GM11168 (cell line): Measurements from ENCODE around the gene MRTFB.

Experiments used
- in situ Hi-C: fragments of 300-500 bp; cut with MboI; formaldehyde crosslinking; loops from one replicate; pipeline ENCODE4 v1.12.0; 2022; ENCODE audit warnings: low sequenced_read_pairs; ENCODE audit not compliant: unreplicated experiment

The MRTFB gene

DNA sequence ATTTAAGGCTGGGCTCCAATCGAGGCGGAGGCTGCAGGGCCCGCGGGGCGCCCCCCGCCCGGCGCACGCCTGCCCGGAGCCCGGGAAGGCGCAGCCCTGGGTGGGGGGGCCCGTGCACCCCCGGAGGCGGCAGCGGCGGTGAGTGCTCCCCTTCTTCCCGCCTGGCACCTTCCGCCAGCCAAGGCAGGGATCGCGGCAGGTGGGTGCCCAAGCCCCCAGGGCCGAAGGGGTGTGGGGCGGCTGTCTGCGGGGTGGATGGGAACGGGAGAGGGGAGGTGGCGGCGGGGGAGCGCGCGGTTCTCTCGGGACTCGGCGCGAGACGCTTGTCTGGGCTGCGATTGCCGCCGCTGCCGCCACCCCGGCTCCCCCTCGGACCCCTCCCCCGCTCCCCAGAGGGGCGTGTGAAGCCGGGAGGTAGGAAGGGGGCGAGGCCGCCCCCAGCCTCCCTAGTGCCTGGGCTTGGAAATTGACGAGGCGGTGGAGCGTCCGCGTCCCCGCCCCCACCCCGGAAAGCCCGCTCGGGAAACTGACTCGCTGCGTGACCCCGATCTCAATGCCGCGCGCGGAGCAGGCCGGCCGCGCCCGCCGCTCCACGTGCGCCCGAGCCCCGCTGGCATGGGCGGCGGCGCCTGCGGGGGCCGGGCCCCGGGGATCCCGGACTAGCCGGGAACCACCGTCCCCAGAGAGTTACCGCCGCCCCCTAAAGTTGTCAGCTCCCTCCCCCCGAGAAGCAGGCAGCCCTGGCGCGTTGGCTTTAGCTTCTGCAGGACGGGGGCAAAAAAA is 231.5 kb downstream of the MRTFB start:
- in situ Hi-C loops = loop anchor here (10.0 kb wide), 1 partner anchor 102 kb away; no protein-coding TSS in a partner anchor

DNA sequence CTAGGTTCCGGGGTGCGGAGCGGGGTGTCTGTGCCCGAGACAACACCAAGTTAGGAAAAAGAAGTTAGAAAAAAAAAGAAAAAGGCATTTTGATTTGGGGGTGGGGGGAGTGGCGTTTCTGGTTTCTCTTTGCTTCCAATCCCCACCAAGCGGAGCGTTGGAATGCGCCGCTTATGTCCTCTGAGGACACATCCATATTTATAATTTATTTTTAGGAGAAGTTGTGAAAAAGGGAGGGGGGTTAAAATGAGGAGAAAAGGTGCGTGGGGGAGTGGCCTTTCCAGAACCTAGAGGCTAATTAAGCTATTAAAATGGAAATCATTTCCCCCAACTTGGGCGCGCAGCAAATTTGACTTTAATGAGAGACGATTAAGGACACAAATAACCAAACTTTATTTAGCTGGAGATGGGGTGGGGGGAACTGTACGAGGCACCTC is 232.1 kb downstream of the MRTFB start:
- in situ Hi-C loops = loop anchor here (10.0 kb wide), 1 partner anchor 102 kb away; no protein-coding TSS in a partner anchor

DNA sequence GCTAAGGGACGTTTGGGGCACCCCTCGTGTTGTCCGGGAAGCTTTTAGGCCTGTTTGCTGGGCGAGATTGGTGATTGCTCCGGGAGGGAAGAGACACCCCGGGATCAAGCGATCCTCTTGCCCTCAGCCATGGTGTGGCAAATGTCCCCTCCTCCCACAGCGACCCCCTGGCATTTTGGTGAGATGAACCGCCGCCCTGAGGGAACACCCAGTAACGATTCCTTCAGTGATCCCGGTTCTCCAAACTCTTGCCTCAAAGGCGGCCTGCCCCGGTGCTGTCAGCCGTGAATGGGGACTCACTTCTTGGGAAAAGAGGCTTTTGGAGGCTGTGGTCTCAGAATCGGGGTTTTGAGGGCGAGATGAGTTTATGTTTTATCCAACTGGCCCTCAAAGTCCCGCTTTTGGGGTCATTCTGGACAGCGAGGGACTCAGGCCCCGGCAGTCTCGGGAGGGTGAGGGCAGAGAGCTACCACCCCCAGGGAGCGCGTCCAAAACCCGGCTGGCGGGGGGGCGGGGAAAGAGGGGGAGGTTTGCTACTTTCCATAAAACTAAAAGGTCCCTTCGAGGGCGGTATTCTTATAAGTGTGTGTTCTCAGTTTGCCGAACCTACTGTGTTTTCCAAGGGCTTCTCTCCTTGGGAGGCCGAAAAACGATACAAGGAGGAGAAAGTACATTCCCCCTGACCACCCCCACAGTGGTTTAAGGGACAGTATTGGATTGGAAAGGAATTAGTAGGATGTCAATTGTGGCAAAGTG is 232.7 kb downstream of the MRTFB start:
- in situ Hi-C loops = loop anchor here (10.0 kb wide), 1 partner anchor 101 kb away; no protein-coding TSS in a partner anchor

DNA sequence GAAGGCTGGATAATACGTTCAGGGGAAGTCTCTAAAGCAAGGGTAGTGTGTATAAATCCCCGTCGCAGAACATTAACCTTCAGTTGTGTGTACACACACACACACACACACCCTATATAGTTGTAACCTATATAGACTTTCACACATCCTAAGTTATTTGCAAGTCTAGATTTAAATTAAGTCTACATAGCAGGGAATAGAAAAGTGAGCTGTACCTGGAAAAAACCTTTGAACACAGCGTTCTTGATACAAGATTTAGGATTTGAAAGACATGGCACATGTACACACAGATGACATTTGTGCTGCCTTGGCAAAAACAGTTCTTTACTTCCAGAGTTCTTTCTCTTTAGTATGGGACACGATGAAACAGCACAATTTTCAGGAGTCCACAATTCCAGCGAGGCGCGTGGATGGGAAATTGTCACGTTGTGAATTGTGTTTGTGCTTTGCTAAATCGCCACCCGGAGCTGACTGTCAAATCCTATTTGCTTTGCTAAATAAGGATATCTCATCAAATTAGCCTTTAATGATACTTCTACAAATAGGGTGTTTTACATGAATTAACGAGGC is 233.9 kb downstream of the MRTFB start:
- in situ Hi-C loops = loop anchor here (5.0 to 10.0 kb wide), 2 partner anchors 100 to 222 kb away; no protein-coding TSS in a partner anchor

DNA sequence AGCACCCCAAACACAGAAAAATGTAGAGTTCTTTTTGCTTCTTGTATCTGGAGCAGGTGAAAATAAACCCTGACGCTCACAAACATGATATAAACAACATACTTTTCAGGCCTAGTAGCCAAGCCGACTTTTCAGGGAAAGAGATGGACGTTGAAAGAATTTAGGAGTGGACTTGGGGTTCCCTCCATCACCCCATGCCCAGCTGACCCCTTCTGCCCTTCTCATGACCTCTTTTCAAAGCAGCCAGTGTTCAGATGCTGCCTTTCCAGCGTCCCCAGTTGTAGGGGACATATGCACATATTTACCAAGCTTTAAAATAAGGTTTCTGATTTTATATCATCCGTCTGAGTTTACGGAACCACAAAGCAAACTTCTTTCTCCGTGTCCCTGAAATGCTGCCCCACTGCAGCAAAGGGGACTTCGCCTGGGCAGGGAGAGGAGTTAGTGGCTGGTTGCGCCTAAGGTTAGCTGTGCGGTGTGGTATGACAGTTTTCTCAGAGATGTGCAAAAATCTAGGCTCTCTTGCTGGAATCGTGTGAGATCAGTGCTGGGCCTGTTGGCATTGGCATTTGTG is 235.5 kb downstream of the MRTFB start:
- in situ Hi-C loops = loop anchor here (5.0 to 10.0 kb wide), 2 partner anchors 98 to 221 kb away; no protein-coding TSS in a partner anchor

DNA sequence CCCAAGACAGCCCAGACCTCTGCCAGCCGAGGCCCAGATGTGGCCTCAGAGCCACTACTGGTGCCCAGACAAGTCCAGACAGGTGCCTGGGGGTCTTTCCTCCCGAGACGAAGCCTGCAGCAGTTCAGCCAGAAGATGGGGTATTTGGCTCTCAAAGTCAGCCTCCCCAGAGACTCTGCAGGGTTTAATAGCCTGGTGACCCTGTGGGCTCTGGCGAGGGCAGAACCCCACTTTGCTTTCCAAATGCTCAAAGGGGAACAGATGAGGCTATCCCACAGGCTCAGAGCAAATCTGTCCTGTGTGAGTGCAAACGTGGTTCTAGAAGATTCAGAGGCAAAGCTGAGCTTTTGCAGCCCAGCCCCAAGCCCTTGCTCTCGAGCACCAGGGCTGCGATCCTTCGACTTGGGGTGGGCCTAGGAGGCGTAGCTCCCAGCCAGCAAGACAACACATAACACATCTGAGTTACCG is 236.0 kb downstream of the MRTFB start:
- in situ Hi-C loops = loop anchor here (5.0 to 10.0 kb wide), 2 partner anchors 98 to 220 kb away; no protein-coding TSS in a partner anchor

DNA sequence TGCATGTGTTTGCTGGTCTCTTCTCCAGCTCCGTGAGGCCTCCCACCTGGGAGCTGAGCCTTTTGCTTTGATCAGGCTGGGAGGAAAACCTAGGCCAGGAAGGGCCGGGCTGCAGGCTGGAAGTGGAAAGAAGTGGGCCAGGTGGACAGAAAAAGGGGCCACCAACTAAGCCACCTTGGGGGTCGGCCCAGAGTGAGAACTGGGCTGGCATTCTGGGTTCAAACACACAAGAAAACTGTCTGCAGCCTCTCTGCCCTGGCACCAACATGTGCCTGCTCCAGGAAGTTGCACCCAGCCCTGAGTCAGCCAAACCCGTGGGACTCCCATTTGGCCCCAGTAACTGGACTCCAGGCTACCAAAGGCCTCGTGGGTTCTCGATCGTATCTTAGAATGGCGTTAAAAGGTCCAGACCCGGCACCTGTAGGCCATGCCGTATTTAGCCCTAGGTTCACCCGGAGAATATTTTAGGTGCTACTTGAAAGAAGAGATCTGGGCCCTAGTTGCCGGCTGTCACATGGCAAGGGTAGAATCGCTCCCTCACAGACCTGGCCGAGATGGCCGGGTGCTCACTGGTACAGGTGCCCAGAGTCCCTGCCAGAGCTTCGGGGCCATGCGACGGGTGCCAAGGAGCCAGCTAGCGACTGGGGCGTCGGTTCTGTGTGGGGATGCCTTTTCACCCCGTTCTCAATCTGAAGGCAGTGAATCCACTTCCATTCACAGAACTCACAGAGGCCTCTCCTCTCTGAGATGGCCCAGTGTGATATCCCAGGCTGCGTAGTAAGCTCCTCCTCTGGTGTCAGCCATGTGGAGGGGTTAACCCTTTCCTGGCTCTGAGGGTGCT is 236.6 kb downstream of the MRTFB start:
- in situ Hi-C loops = loop anchor here (5.0 to 10.0 kb wide), 2 partner anchors 97 to 220 kb away; no protein-coding TSS in a partner anchor

DNA sequence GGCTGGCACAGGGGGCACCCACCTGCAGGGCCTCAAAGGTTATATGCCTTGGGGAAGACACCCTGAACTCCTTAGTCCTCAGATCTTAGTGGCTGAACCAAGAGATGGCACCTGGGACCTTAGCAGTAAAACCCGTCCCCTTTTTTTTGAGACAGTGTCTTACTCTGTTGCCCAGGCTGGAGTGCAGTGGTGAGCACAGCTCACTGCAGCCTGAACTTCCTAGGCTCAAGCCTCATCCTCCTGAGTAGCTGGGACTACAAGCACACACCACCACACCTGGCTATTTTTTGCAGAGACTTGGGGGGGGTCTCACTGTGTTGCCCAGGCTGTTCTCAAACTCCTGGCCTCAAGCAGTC is 237.2 kb downstream of the MRTFB start:
- in situ Hi-C loops = loop anchor here (5.0 to 10.0 kb wide), 2 partner anchors 96 to 219 kb away; no protein-coding TSS in a partner anchor

DNA sequence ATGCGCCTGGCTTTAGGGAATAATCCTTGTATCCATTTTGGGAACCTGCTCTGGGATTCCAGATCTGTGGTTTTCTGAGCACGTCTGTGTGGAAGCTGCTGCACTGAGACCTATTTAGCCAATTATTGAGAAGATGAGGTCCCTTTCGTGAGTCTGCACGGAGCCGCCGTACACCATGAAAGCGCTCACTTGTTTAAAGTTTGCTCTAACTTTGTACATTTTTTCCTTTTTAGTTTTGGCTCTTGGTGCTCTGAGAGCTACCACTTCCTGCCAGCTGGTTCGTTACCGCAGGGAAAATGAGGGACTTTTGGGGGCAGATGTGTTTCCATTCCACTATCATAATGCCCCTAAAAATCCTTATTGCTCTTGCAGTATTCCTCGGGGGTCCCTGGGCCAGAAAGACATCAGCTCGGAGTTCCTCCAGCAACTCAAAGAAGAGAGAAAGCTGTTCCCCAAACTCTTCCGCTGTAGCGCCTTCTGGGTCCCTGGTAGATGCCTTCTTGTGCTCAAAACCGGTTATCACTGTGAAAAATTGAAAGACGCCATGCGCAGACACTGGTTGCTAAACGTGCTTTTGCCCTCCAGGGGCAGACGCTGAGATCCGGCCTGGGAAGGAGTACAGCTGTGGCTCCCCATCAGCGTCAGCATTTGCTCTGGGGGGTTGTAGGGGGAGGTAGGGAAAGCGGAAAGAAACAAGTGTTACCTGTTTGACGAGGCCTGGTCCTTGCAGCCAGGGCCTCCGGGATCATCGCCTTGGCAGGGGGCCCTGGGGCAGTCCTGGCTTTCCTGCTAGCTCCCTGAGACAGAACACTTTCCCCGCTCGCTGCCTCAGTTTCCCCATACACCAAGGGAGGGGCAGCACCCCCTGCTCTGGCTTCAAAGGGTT is 238.1 kb downstream of the MRTFB start:
- in situ Hi-C loops = loop anchor here (5.0 to 10.0 kb wide), 2 partner anchors 96 to 218 kb away; no protein-coding TSS in a partner anchor

DNA sequence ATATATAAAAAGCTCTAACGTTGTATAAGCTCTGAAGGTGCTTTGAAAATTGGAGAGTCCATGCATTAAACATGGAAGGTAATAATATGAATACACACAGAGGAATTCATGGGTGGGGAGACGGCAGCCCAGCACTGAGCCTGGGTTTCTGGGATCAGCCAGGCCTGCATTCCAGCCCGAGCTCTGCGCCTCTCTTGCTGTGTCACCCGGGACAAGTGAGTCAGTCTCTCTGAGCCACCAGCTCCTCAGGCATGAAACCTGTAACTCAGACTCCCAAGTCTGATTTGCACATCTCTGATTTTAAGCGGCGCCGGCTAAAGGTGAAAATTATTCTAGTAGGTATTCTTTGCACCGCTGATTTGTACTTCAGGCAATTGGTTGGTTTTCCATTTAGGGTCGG is 238.8 kb downstream of the MRTFB start:
- in situ Hi-C loops = loop anchor here (5.0 to 10.0 kb wide), 2 partner anchors 95 to 217 kb away; no protein-coding TSS in a partner anchor

DNA sequence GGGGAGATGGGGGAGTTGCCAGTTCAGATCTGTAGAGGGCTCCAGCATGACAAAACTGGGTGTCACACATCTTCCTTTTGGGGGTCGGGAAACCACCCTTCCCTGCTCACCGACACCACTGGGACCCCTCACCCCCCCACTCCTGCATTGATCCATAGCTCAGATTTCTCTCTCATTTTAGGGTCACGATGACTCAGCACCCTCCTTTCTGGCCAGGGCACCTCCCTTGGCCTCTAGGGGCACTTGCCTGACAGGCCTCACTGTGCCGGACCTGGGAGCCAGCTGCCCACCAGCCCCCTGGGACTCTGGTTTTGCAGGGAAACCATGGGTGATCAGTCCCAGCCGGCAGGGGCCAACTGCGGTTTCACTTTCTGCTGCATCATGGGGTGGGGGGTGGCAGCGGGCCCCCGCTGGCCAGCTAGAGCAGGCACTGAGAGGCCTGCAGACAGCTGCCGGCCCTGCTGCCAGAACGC is 239.4 kb downstream of the MRTFB start:
- in situ Hi-C loops = no loop called here

DNA sequence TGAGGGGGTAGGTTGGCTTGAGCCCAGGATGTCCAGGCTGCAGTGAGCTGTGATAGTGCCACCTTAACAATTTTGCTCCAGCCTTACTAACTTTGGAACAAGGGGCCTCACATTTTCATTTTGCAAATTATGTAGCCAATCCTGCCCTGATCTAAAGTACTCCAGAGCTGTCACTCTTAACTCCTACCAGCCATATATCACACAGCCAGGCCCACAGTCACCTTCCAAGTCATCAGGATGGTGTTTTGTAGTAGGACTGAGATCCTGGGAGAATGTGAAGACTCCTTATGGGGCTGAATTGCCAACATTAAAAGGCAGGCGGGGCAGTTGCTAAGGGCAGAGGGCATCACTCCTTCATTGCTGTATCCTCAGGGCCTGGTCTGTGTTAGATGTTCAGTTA is 243.0 kb downstream of the MRTFB start:
- in situ Hi-C loops = no loop called here

DNA sequence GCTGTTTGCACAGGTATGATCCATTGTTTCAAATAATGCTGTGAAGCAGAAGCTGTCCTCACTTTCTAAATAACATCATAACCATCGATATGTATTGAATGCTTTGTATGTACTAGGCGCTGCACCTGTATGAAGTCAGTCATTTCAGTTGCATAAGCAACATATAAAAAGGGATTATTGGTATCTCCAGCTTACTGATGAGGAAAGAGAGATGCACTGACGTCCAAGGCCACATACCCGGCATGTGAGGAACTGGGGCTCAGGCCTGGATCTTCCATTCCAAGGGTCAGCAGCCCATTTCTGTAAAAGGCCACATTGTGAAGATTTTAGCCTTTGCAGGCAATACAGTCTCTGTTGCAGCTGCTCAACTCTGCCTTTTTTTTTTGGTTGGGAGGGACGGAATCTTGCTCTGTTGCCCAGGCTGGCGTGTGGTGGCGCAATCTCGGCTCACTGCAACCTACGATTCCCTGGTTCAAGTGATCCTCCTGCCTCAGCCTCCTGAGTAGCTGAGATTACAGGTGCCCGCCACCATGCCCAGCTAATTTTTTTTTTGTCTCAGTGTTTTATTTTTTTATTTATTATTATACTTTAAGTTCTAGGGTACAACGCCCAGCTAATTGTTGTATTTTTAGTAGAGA is 244.7 kb downstream of the MRTFB start:
- in situ Hi-C loops = no loop called here
